Measurements from ENCODE around the gene TASP1. TPM values are rescaled to one million over a fixed set of nuclear protein-coding genes. Genes with fewer than 3 reads are reported as not detected.

Gene TASP1
- total RNA-seq, 2 donors from 2014 or later = 15.8 to 16.6 TPM

GRCh38 chr20:13533946-13534345, 104.8 kb downstream of the TASP1 start:
- Histone ChIP-seq H3K4me3 (ENCODE audit: low read length) (no peak overlapping the region), H3K9ac (ENCODE audit: extremely low read depth, low read length, poor library complexity, severe bottlenecking) (no peak overlapping the region), H3K36me3 (ENCODE audit: control insufficient read depth, insufficient read depth, low read length) (peaks cover 3% of the 10 kb centered on the region), H3K27me3 (ENCODE audit: control insufficient read depth, insufficient read depth, low read length, poor library complexity, severe bottlenecking) (no peaks in the 10 kb centered on the region), H3K27ac (ENCODE audit: low read depth, low read length) (no peak overlapping the region), H3K4me1 (ENCODE audit: control insufficient read depth, insufficient read depth, low read length) (no peaks in the 10 kb centered on the region), H3K9me3 (ENCODE audit: control insufficient read depth, low read length) (no peaks in the 10 kb centered on the region)
- Mint-ChIP-seq H3K36me3 (ENCODE audit: low read depth) (peaks cover 6% of the 10 kb centered on the region), H3K9me3 (no peaks in the 10 kb centered on the region), H3K27me3 (ENCODE audit: insufficient read depth) (no peaks in the 10 kb centered on the region), H3K27ac (peak overlapping the region; percentile 80), H3K4me3 (no peak overlapping the region), H3K4me1 (no peaks in the 10 kb centered on the region)
- TF ChIP-seq CTCF (conservative IDR thresholded peaks at IDR 0.05) = no peak
- 94 to 97% methylated on average over 4 to 5 of the region's 5 CpGs for WGBS, 2 experiments (ENCODE audit: insufficient coverage in 1 of 2, insufficient read length in 1 of 2)
- no peak for DNase-seq

- Histone ChIP-seq H3K4me1 (ENCODE audit: control insufficient read depth, insufficient read depth, low read length) (no peaks in the 10 kb centered on the region), H3K9ac (ENCODE audit: extremely low read depth, low read length, poor library complexity, severe bottlenecking) (no peak overlapping the region), H3K27me3 (ENCODE audit: control insufficient read depth, insufficient read depth, low read length, poor library complexity, severe bottlenecking) (no peaks in the 10 kb centered on the region), H3K4me3 (ENCODE audit: low read length) (no peak overlapping the region), H3K36me3 (ENCODE audit: control insufficient read depth, insufficient read depth, low read length) (peaks cover 9% of the 10 kb centered on the region), H3K27ac (ENCODE audit: low read depth, low read length) (no peak overlapping the region), H3K9me3 (ENCODE audit: control insufficient read depth, low read length) (no peaks in the 10 kb centered on the region)
- Mint-ChIP-seq H3K4me3 (no peak overlapping the region), H3K27me3 (ENCODE audit: insufficient read depth) (no peaks in the 10 kb centered on the region), H3K27ac (no peak overlapping the region), H3K36me3 (ENCODE audit: low read depth) (peaks cover 15% of the 10 kb centered on the region), H3K4me1 (no peaks in the 10 kb centered on the region), H3K9me3 (no peaks in the 10 kb centered on the region)
- no peak for TF ChIP-seq CTCF (conservative IDR thresholded peaks at IDR 0.05)
- no peak for DNase-seq
- 92 to 95% methylated on average over 2 to 3 of the region's 3 CpGs for WGBS, 2 experiments (ENCODE audit: insufficient coverage in 1 of 2, insufficient read length in 1 of 2)
Measured at GRCh38 chr20:13530146-13530545, 108.6 kb downstream of the TASP1 start.

- Mint-ChIP-seq H3K36me3 (ENCODE audit: low read depth) (peaks cover 30% of the 10 kb centered on the region), H3K4me3 (no peak overlapping the region), H3K9me3 (peaks cover 2% of the 10 kb centered on the region), H3K27ac (peak overlapping the region; percentile 12), H3K27me3 (ENCODE audit: insufficient read depth) (no peaks in the 10 kb centered on the region), H3K4me1 (no peaks in the 10 kb centered on the region)
- no peak for TF ChIP-seq CTCF (conservative IDR thresholded peaks at IDR 0.05)
- Histone ChIP-seq H3K4me3 (ENCODE audit: low read length) (no peak overlapping the region), H3K4me1 (ENCODE audit: control insufficient read depth, insufficient read depth, low read length) (no peaks in the 10 kb centered on the region), H3K9ac (ENCODE audit: extremely low read depth, low read length, poor library complexity, severe bottlenecking) (no peak overlapping the region), H3K27me3 (ENCODE audit: control insufficient read depth, insufficient read depth, low read length, poor library complexity, severe bottlenecking) (no peaks in the 10 kb centered on the region), H3K36me3 (ENCODE audit: control insufficient read depth, insufficient read depth, low read length) (peaks cover 19% of the 10 kb centered on the region), H3K27ac (ENCODE audit: low read depth, low read length) (no peak overlapping the region), H3K9me3 (ENCODE audit: control insufficient read depth, low read length) (no peaks in the 10 kb centered on the region)
- 89% methylated on average over 1 of the region's 1 CpG; no CpG with 5 or more reads in 1 of the 2 experiments for WGBS, 2 experiments (ENCODE audit: insufficient coverage in 1 of 2, insufficient read length in 1 of 2)
- DNase-seq = no peak
Measured at GRCh38 chr20:13526551-13526950, 112.2 kb downstream of the TASP1 start.

Measured in endodermal cell (in vitro differentiated cells).